Caco-2 (cell line): ENCODE results near the gene FAM221A. TPM values are rescaled to one million over a fixed set of nuclear protein-coding genes. Genes with fewer than 3 reads are reported as not detected.

ENCODE experiments used
- BruUV-seq: library from RNA; stranded (reverse); fragments of 400-500 nt; replicated peaks from 2 replicates; lab custom pipeline; 2021; lab: Mats Ljungman, UMichigan
- CTCF ChIA-PET: fragments of 300-600 bp; sonication (Branson Sonifier 250); formaldehyde crosslinking; loops from one replicate; lab custom pipeline; 2022; ENCODE audit warnings: antibody characterized with exemption; lab: Charles Lee
- POLR2A ChIA-PET: fragments of 300-600 bp; sonication (Branson Sonifier 250); formaldehyde crosslinking; loops from one replicate; lab custom pipeline; 2022; ENCODE audit warnings: antibody characterized with exemption; lab: Charles Lee
- DNase-seq, 2 experiments: peaks; one replicate each; pipeline versions ENCODE4 v3.0.0 to v3.0.0-alpha.2; 2020 to 2022
- H3K27me3 ChIP-seq: replicated peaks from 2 replicates; pipeline ENCODE4 v1.6.0; 2011; ENCODE audit warnings: low read length; ENCODE audit not compliant: control insufficient read depth, insufficient read depth
- H3K36me3 ChIP-seq: 2 replicates; pipeline ENCODE4 v1.5.1; 2011; ENCODE audit warnings: low read length; ENCODE audit not compliant: control insufficient read depth, insufficient read depth
- H3K4me1 ChIP-seq: fragments of 250-450 bp; sonication (Bioruptor Pico); 2 replicates; pipeline ENCODE4 v1.5.1; 2020; ENCODE audit warnings: mild to moderate bottlenecking
- H3K4me3 ChIP-seq: 2 replicates; pipeline ENCODE4 v1.5.1; 2011; ENCODE audit warnings: low read depth, mild to moderate bottlenecking, control low read depth, low read length
- H3K9me3 ChIP-seq: fragments of 250-450 bp; sonication (Bioruptor Pico); 2 replicates; pipeline ENCODE4 v1.5.1; 2020; ENCODE audit warnings: mild to moderate bottlenecking, moderate library complexity
- H3K27ac Mint-ChIP-seq: one replicate; pipeline ENCODE4 v1.8.0; 2022; ENCODE audit warnings: mixed read lengths; ENCODE audit not compliant: unreplicated experiment
- H3K27me3 Mint-ChIP-seq: one replicate; pipeline ENCODE4 v1.8.0; 2022; ENCODE audit warnings: mixed read lengths; ENCODE audit not compliant: insufficient read depth, unreplicated experiment
- H3K36me3 Mint-ChIP-seq: one replicate; pipeline ENCODE4 v1.8.0; 2022; ENCODE audit warnings: mild to moderate bottlenecking, mixed read lengths; ENCODE audit not compliant: insufficient read depth, unreplicated experiment
- H3K4me1 Mint-ChIP-seq: one replicate; pipeline ENCODE4 v1.8.0; 2022; ENCODE audit warnings: low read depth, mixed read lengths; ENCODE audit not compliant: unreplicated experiment
- H3K4me3 Mint-ChIP-seq: one replicate; pipeline ENCODE4 v1.8.0; 2022; ENCODE audit warnings: mild to moderate bottlenecking, moderate library complexity, mixed read lengths; ENCODE audit not compliant: unreplicated experiment
- H3K9me3 Mint-ChIP-seq: one replicate; pipeline ENCODE4 v1.8.0; 2022; ENCODE audit warnings: mixed read lengths; ENCODE audit not compliant: unreplicated experiment
- CTCF ChIP-seq, 2 experiments: fragments of 200-600 bp in 1 of 2; IDR thresholded peaks; 1 replicate in 1 of 2; 2 replicates in 1 of 2; pipeline versions ENCODE4 v1.5.1 to v1.8.0; 2011 to 2022; ENCODE audit warnings: antibody characterized with exemption in 1 of 2, control low read depth in 1 of 2, inconsistent platforms in 1 of 2, low read depth in 1 of 2, low read length in 1 of 2, mild to moderate bottlenecking in 1 of 2, moderate library complexity in 1 of 2; ENCODE audit not compliant: insufficient read depth in 1 of 2, severe bottlenecking in 1 of 2, unreplicated experiment in 1 of 2
- intact Hi-C: fragments of 100-400 bp; cut with micrococcal nuclease; formaldehyde crosslinking; loops from one replicate; pipeline ENCODE4 v1.10.0; 2022; ENCODE audit not compliant: unreplicated experiment
- total RNA-seq: library from RNA; stranded (reverse); gene quantifications from 2 replicates; pipeline ENCODE4 v1.2.3, GENCODE V29; 2022

The FAM221A gene
- total RNA-seq, 1 experiment from 2014 or later: 19.1 TPM

- ChIA-PET POLR2A (no interaction called here), CTCF (interaction anchor here (1.3 kb wide), 1 partner anchor 144 kb away, joined by 3 read pairs; no protein-coding TSS in a partner anchor)
- H3K27ac Mint-ChIP-seq: no peak overlapping the region
- Histone ChIP-seq H3K4me3 (no peak overlapping the region), H3K27me3 (no peaks in the 10 kb centered on the region), H3K36me3 (no peaks in the 10 kb centered on the region), H3K9me3 (no peaks in the 10 kb centered on the region), H3K4me1 (0 out of 2 replicates have a peak, but pooled peaks cover 5% of the 10 kb centered on the region)
- no peak overlapping the region for H3K4me3 Mint-ChIP-seq
- no TSS peak for BruUV-seq
- H3K4me1 Mint-ChIP-seq: no peaks in the 10 kb centered on the region
- intact Hi-C loops: loop anchor here (10.0 kb wide), 1 partner anchor 440 kb away; no protein-coding TSS in a partner anchor
- no peaks in the 10 kb centered on the region for H3K9me3 Mint-ChIP-seq
- TF ChIP-seq CTCF (IDR thresholded peaks at IDR 0.05; ENCODE audit: insufficient read depth in 1 of 2, low read depth in 1 of 2, low read length in 1 of 2, severe bottlenecking in 1 of 2, unreplicated experiment in 1 of 2): peak in 1 of 2 experiments; percentile 1
- H3K27me3 Mint-ChIP-seq: no peaks in the 10 kb centered on the region
- H3K36me3 Mint-ChIP-seq: peaks cover 25% of the 10 kb centered on the region
- no peak for DNase-seq
Measured at GRCh38 chr7:23714579-23714978, 34.6 kb downstream of the FAM221A start.

GRCh38 chr7:23715099-23715498 is 35.1 kb downstream of the FAM221A start:
- Mint-ChIP-seq H3K4me3 (no peak overlapping the region), H3K27me3 (no peaks in the 10 kb centered on the region), H3K36me3 (peaks cover 20% of the 10 kb centered on the region), H3K9me3 (no peaks in the 10 kb centered on the region), H3K4me1 (no peaks in the 10 kb centered on the region), H3K27ac (no peak overlapping the region)
- Histone ChIP-seq H3K9me3 (no peaks in the 10 kb centered on the region), H3K27me3 (no peaks in the 10 kb centered on the region), H3K4me1 (0 out of 2 replicates have a peak, but pooled peaks cover 5% of the 10 kb centered on the region), H3K36me3 (no peaks in the 10 kb centered on the region), H3K4me3 (no peak overlapping the region)
- no TSS peak for BruUV-seq
- no peak for DNase-seq
- POLR2A ChIA-PET: no interaction called here
- intact Hi-C loops: loop anchor here (10.0 kb wide), 1 partner anchor 440 kb away; no protein-coding TSS in a partner anchor
- no peak for TF ChIP-seq CTCF (IDR thresholded peaks at IDR 0.05; ENCODE audit: insufficient read depth in 1 of 2, low read depth in 1 of 2, low read length in 1 of 2, severe bottlenecking in 1 of 2, unreplicated experiment in 1 of 2)
- CTCF ChIA-PET: interaction anchor here (0.6 to 1.3 kb wide), 2 partner anchors 134 to 144 kb away, joined by 3 read pairs; no protein-coding TSS in a partner anchor

GRCh38 chr7:23717788-23718187 is 37.8 kb downstream of the FAM221A start:
- Mint-ChIP-seq H3K27ac (no peak overlapping the region), H3K4me1 (peaks cover under 1% of the 10 kb centered on the region), H3K36me3 (peaks cover 6% of the 10 kb centered on the region), H3K27me3 (no peaks in the 10 kb centered on the region), H3K9me3 (no peaks in the 10 kb centered on the region), H3K4me3 (no peak overlapping the region)
- Histone ChIP-seq H3K4me3 (no peak overlapping the region), H3K4me1 (no peaks in the 10 kb centered on the region; the same call in 1 of the 2 replicates), H3K36me3 (no peaks in the 10 kb centered on the region), H3K27me3 (no peaks in the 10 kb centered on the region), H3K9me3 (no peaks in the 10 kb centered on the region)
- no peak for DNase-seq
- BruUV-seq: no TSS peak
- TF ChIP-seq CTCF (IDR thresholded peaks at IDR 0.05; ENCODE audit: insufficient read depth in 1 of 2, low read depth in 1 of 2, low read length in 1 of 2, severe bottlenecking in 1 of 2, unreplicated experiment in 1 of 2): no peak
- ChIA-PET POLR2A (interaction anchor here (0.5 to 1.0 kb wide), 2 partner anchors 8 to 237 kb away, joined by 3 to 4 read pairs; partner anchors contain the start of gene STK31), CTCF (no interaction called here)
- intact Hi-C loops: loop anchor here (10.0 kb wide), 1 partner anchor 443 kb away; no protein-coding TSS in a partner anchor
